Large intestine (tissue), 3 donors: Measurements from ENCODE around the gene COL16A1. TPM values are rescaled to one million over a fixed set of nuclear protein-coding genes. Genes with fewer than 3 reads are reported as not detected.

ENCODE experiments used
- DNase-seq, 2 donors: peaks; one replicate each; pipeline versions ENCODE4 v3.0.0 to v3.0.0-alpha.2; 2013
- H3K27ac ChIP-seq: one replicate; pipeline ENCODE4 v1.5.1; 2013; ENCODE audit warnings: low read length
- H3K27me3 ChIP-seq: 2 replicates; pipeline ENCODE4 v1.6.1; 2013; ENCODE audit warnings: low read length; ENCODE audit not compliant: control insufficient read depth, insufficient read depth
- H3K36me3 ChIP-seq: 2 replicates; pipeline ENCODE4 v1.6.1; 2013; ENCODE audit warnings: low read length; ENCODE audit not compliant: control insufficient read depth, insufficient read depth
- H3K4me1 ChIP-seq: one replicate; pipeline ENCODE4 v1.6.1; 2013; ENCODE audit warnings: low read length; ENCODE audit not compliant: control insufficient read depth, insufficient read depth
- H3K4me3 ChIP-seq: one replicate; pipeline ENCODE4 v1.5.1; 2013; ENCODE audit warnings: low read length
- H3K9me3 ChIP-seq: one replicate; pipeline ENCODE4 v1.6.1; 2013; ENCODE audit warnings: mild to moderate bottlenecking, low read depth, low read length, moderate library complexity; ENCODE audit not compliant: control insufficient read depth
- WGBS: methylation state at CpG from one replicate; pipeline ENCODE4 v1.1.5; 2013; ENCODE audit warnings: low lambda C conversion rate; ENCODE audit not compliant: insufficient coverage; 5-methylcytosine and 5-hydroxymethylcytosine counted together
- polyA plus RNA-seq: library from polyadenylated mRNA; unstranded; fragments of 120-200 nt; gene quantifications from one replicate; pipeline ENCODE4 v1.2.1, GENCODE V29; 2013

The COL16A1 gene
- polyA plus RNA-seq, 1 donor = 188 TPM

GRCh38 chr1:31667065-31667785, 36.6 kb downstream of the COL16A1 start:
- peaks cover 47% of the 10 kb centered on the region for H3K36me3 ChIP-seq
- no CpG with 5 or more reads among the region's 19 CpGs for WGBS
- H3K4me1 ChIP-seq = peaks cover 60% of the 10 kb centered on the region
- DNase-seq = no peak
- H3K27me3 ChIP-seq = no peaks in the 10 kb centered on the region
- peak overlapping the region; percentile 74 for H3K27ac ChIP-seq
- H3K9me3 ChIP-seq = no peaks in the 10 kb centered on the region
- no peak overlapping the region for H3K4me3 ChIP-seq

DNA sequence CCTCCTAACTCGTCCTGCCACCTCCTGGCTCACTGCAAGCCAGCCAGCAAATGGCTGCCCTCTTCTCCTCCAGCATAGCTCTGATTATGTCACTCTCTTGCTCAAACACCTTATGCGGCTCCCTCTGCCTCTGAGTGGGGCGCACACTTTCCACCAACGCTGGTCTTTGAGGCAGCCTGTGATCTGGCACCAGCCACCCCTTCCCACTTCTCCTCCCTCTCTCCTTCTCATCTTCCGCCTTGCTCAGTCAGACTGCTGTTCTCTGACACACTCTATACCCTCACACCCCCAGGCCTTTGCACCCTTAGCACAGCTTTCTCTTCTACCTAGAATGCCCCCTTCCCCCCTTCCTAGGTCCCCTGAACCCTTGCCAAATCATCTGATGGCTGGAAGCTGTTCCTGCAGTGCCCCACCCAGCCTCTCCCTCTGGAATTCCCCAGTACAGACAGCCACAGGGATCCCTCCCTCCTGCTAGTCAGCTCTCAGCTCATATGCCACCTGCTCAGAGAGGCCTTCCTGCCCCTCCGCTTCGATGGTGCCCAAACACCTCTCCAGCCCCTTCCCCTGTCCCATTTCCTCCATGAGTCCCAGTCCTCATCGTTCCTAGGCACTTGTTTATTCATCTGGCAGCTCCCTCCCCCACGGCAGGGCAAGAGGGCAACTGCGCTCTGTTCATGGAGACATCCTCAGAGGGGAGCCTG, 37.4 kb downstream of the COL16A1 start:
- H3K4me3 ChIP-seq = no peak overlapping the region
- H3K27ac ChIP-seq = peak overlapping the region; percentile 74
- peaks cover 57% of the 10 kb centered on the region for H3K4me1 ChIP-seq
- no peaks in the 10 kb centered on the region for H3K9me3 ChIP-seq
- no peaks in the 10 kb centered on the region for H3K27me3 ChIP-seq
- H3K36me3 ChIP-seq = peaks cover 45% of the 10 kb centered on the region
- 67% methylated on average over 1 of the region's 10 CpGs for WGBS
- DNase-seq = peak; percentile 92 to 96

DNA sequence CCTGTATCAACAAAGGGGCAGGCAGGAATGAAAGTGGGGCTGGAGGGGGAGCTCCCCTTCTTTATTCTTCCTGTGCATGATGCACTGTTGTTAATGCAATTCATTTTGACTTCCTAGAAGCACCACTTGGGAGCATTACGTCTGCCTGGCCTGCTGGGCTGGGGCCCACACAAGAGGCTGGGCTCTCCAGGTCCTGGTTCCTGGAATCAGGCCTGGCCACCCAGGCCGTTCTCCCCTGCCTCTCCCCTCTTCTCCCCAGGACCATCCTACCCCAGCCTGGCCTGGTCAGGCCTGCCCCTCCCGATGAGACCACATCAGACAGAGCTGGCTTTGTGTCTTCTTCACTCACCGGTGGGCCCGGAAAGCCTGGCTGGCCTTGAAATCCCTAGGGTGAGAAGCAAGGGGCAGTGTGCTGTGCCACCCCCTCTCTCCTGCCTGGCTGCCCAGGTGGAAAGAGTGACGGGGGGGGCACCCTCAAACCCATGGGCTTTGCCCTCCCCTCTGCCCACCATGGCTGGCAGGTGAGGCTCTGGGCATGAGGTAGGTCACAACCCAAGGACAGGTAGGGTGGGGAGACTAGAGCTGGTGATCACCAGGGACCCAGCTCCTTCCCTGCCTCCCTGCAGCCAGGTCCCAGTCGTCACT, 38.5 kb downstream of the COL16A1 start:
- Histone ChIP-seq H3K27me3 (no peaks in the 10 kb centered on the region), H3K4me1 (peaks cover 47% of the 10 kb centered on the region), H3K36me3 (peaks cover 48% of the 10 kb centered on the region), H3K4me3 (no peak overlapping the region), H3K9me3 (no peaks in the 10 kb centered on the region), H3K27ac (no peak overlapping the region)
- DNase-seq = no peak
- no CpG with 5 or more reads among the region's 7 CpGs for WGBS

GRCh38 chr1:31664528-31664927, 39.3 kb downstream of the COL16A1 start:
- Histone ChIP-seq H3K9me3 (no peaks in the 10 kb centered on the region), H3K36me3 (peaks cover 51% of the 10 kb centered on the region), H3K4me3 (no peak overlapping the region), H3K27me3 (no peaks in the 10 kb centered on the region), H3K4me1 (peaks cover 39% of the 10 kb centered on the region), H3K27ac (no peak overlapping the region)
- DNase-seq = no peak
- no CpG with 5 or more reads among the region's 9 CpGs for WGBS

GRCh38 chr1:31663622-31664452, 40.0 kb downstream of the COL16A1 start:
- H3K27ac ChIP-seq = no peak overlapping the region
- peaks cover 33% of the 10 kb centered on the region for H3K4me1 ChIP-seq
- WGBS = no CpG with 5 or more reads among the region's 9 CpGs
- no peak overlapping the region for H3K4me3 ChIP-seq
- no peaks in the 10 kb centered on the region for H3K9me3 ChIP-seq
- H3K36me3 ChIP-seq = peaks cover 54% of the 10 kb centered on the region
- no peak for DNase-seq
- H3K27me3 ChIP-seq = no peaks in the 10 kb centered on the region

- DNase-seq = no peak
- H3K36me3 ChIP-seq = peaks cover 59% of the 10 kb centered on the region
- WGBS = no CpG with 5 or more reads among the region's 12 CpGs
- no peaks in the 10 kb centered on the region for H3K9me3 ChIP-seq
- H3K4me3 ChIP-seq = no peak overlapping the region
- peaks cover 22% of the 10 kb centered on the region for H3K4me1 ChIP-seq
- no peak overlapping the region for H3K27ac ChIP-seq
- H3K27me3 ChIP-seq = no peaks in the 10 kb centered on the region
Observed at GRCh38 chr1:31662463-31662862, 41.4 kb downstream of the COL16A1 start.

DNA sequence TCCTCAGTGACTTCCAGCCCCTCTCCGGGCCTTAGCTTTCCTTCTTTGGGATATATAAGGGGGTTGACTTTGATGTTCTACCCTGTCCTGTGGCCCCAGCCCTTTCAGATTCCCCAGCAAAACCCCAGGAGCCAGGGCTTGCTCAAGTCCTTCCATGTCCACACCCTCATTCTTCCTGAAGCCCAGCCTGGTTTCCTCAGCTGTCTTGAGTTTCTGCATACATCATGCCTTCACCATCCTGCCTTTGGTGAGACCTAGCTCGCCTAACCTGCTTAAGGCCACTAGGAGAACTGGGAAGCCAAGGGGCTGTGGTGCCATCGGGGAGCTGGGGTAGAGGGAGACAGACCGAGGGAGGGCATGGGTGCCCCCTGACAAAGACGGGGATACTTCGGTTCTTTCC, 42.0 kb downstream of the COL16A1 start:
- Histone ChIP-seq H3K27ac (no peak overlapping the region), H3K4me1 (peaks cover 17% of the 10 kb centered on the region), H3K36me3 (peaks cover 61% of the 10 kb centered on the region), H3K4me3 (no peak overlapping the region), H3K9me3 (no peaks in the 10 kb centered on the region), H3K27me3 (no peaks in the 10 kb centered on the region)
- DNase-seq = no peak
- WGBS = no CpG with 5 or more reads among the region's 6 CpGs

GRCh38 chr1:31660871-31661455, 42.9 kb downstream of the COL16A1 start:
- no peak overlapping the region for H3K4me3 ChIP-seq
- peaks cover 66% of the 10 kb centered on the region for H3K36me3 ChIP-seq
- WGBS = no CpG with 5 or more reads among the region's 4 CpGs
- no peak overlapping the region for H3K27ac ChIP-seq
- no peak for DNase-seq
- H3K27me3 ChIP-seq = no peaks in the 10 kb centered on the region
- H3K9me3 ChIP-seq = no peaks in the 10 kb centered on the region
- H3K4me1 ChIP-seq = peaks cover 8% of the 10 kb centered on the region

- WGBS = no CpG with 5 or more reads among the region's 3 CpGs
- H3K4me3 ChIP-seq = no peak overlapping the region
- H3K27me3 ChIP-seq = no peaks in the 10 kb centered on the region
- H3K9me3 ChIP-seq = no peaks in the 10 kb centered on the region
- peaks cover 63% of the 10 kb centered on the region for H3K36me3 ChIP-seq
- DNase-seq = no peak
- no peaks in the 10 kb centered on the region for H3K4me1 ChIP-seq
- no peak overlapping the region for H3K27ac ChIP-seq
Observed at GRCh38 chr1:31659889-31660288, 43.9 kb downstream of the COL16A1 start.

DNA sequence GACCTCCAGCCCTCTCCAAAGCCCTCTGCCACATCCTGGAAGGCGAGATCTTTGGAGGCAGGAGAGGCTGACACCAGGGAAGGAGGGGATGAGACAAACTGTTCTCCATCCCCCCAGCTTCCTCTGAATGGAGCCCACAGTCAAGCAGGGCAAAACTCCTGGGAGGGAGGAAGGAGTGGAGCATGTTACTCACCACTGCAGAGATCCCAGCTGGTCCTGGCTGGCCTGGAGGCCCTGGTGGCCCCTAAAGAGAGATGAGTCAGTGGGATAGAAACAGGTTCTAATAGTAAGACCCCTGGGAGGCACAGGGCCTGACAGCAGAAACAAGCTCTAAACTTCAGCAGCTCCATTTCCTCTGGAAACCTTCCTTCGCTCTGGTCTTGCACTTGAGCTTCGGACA, 45.1 kb downstream of the COL16A1 start:
- Histone ChIP-seq H3K36me3 (peaks cover 62% of the 10 kb centered on the region), H3K9me3 (no peaks in the 10 kb centered on the region), H3K27me3 (no peaks in the 10 kb centered on the region), H3K27ac (no peak overlapping the region), H3K4me1 (no peaks in the 10 kb centered on the region), H3K4me3 (no peak overlapping the region)
- DNase-seq = no peak
- WGBS = no CpG with 5 or more reads among the region's 3 CpGs
